Measurements from ENCODE around the gene SCUBE2. TPM values are rescaled to one million over a fixed set of nuclear protein-coding genes. Genes with fewer than 3 reads are reported as not detected.

SCUBE2 gene
- total and polyA plus RNA-seq, 12 donors = 1.9 to 47.6 (median 4.1) TPM

- TF ChIP-seq POLR2A (IDR thresholded peaks at IDR 0.05) (no peak), CTCF (IDR thresholded peaks at IDR 0.05) (no peak)
- H3K4me3 ChIP-seq = no peak overlapping the region
- H3K27ac ChIP-seq = no peak overlapping the region
- no peaks in the 10 kb centered on the region for H3K36me3 ChIP-seq (replicated peaks in 1 of 2)
- no peaks in the 10 kb centered on the region for H3K9me3 ChIP-seq (replicated peaks in 1 of 3)
- no peaks in the 10 kb centered on the region for H3K27me3 ChIP-seq
- DNase-seq = no peak
- WGBS, 4 donors = 73 to 89% (median 83%) methylated on average over 2 of the region's 2 CpGs
- intact Hi-C loops (cut with DNase I) = no loop called here
- no peaks in the 10 kb centered on the region for H3K4me1 ChIP-seq (replicated peaks in 1 of 2)
Measured at GRCh38 chr11:8971196-8971923, 120.0 kb downstream of the SCUBE2 start.

Small RNAs within 50 kb of the gene (microRNA-seq; reads per million reads assigned to microRNA genes)
- 0 reads per million in 3 donors for gene MIR5691

Small RNAs within 50 kb of the gene (small RNA-seq; reads per million reads assigned to genes)
- 0 reads per million in 2 donors for gene MIR5691

Other genes with a start within 250 kb of the SCUBE2 start
- 10 to 100 TPM; 25.1 to 52.9 (median 44.5) TPM for gene AKIP1, start 180.4 kb downstream of the SCUBE2 start, total RNA-seq
- gene AKIP1, start 180.4 kb downstream of the SCUBE2 start, polyA plus RNA-seq = 10 to 100 TPM; 18.1 to 33.8 (median 24.9) TPM
- not detected for gene C11orf16, start 158.7 kb downstream of the SCUBE2 start, total RNA-seq
- gene C11orf16, start 158.7 kb downstream of the SCUBE2 start, polyA plus RNA-seq = under 1 TPM in 1 of 3 donors, not detected in 2; 0.07 TPM
- gene ASCL3, start 148.6 kb downstream of the SCUBE2 start, total RNA-seq = not detected
- not detected for gene ASCL3, start 148.6 kb downstream of the SCUBE2 start, polyA plus RNA-seq
- 10 to 100 TPM; 29.1 to 69.6 (median 47.2) TPM for gene TMEM9B, start 127.2 kb downstream of the SCUBE2 start, total RNA-seq
- gene TMEM9B, start 127.2 kb downstream of the SCUBE2 start, polyA plus RNA-seq = 10 to 100 TPM; 18.6 to 76.3 (median 22.7) TPM
- gene NRIP3, start 87.6 kb downstream of the SCUBE2 start, total RNA-seq = 10 to 100 TPM in 6 of 9 donors, 1 to 10 TPM in 3; 5.2 to 42.5 (median 11.9) TPM
- gene NRIP3, start 87.6 kb downstream of the SCUBE2 start, polyA plus RNA-seq = 10 to 100 TPM in 1 of 3 donors, 1 to 10 TPM in 2; 1.4 to 16.1 (median 3.6) TPM
- 10 to 100 TPM; 32.9 to 75.4 (median 63.9) TPM for gene DENND5A, start 173.8 kb upstream of the SCUBE2 start, total RNA-seq
- 10 to 100 TPM; 26.8 to 68.0 (median 33.5) TPM for gene DENND5A, start 173.8 kb upstream of the SCUBE2 start, polyA plus RNA-seq
- gene TMEM41B, start 223.0 kb upstream of the SCUBE2 start, total RNA-seq = 10 to 100 TPM; 21.5 to 58.8 (median 30.3) TPM
- gene TMEM41B, start 223.0 kb upstream of the SCUBE2 start, polyA plus RNA-seq = 10 to 100 TPM; 17.6 to 22.8 (median 22.2) TPM